ENCODE results near the gene UBL5.

UBL5 gene

GRCh38 chr19:9801976-9802375 lies 25.7 kb upstream of the UBL5 start:
- Histone ChIP-seq H2AFZ (ENCODE audit: insufficient read depth, low read length, poor library complexity) (no peak overlapping the region), H3K27me3 (ENCODE audit: insufficient read depth, low read length) (no peaks in the 10 kb centered on the region), H3K4ac (ENCODE audit: low read depth, low read length) (no peak overlapping the region), H3K4me2 (ENCODE audit: low read length) (no peak overlapping the region), H3K18ac (ENCODE audit: low read length) (no peak overlapping the region), H4K91ac (ENCODE audit: low read depth, low read length) (no peak overlapping the region), H3K23ac (ENCODE audit: low read length) (no peak overlapping the region), H3K14ac (ENCODE audit: low read length) (no peak overlapping the region), H2BK120ac (ENCODE audit: insufficient read depth, low read length, poor library complexity) (no peak overlapping the region), H4K12ac (ENCODE audit: low read depth, low read length) (no peak overlapping the region), H2BK5ac (ENCODE audit: low read depth, low read length, poor library complexity) (no peak overlapping the region), H3K4me1 (ENCODE audit: control insufficient read depth in 1 of 2, insufficient read depth in 2 of 2, low read length in 2 of 2) (peaks cover 3 to 6% of the 10 kb centered on the region in 2 experiments), H2BK12ac (ENCODE audit: low read length) (no peak overlapping the region), H3K4me3 (ENCODE audit: low read depth, low read length) (no peak overlapping the region), H2AK5ac (ENCODE audit: low read length) (no peak overlapping the region), H3K36me3 (ENCODE audit: control insufficient read depth in 1 of 2, insufficient read depth in 2 of 2, low read length in 2 of 2) (peaks cover 15 to 18% of the 10 kb centered on the region in 2 experiments), H3K9me3 (ENCODE audit: insufficient read depth, low read depth, low read length) (no peaks in the 10 kb centered on the region), H3K27ac (ENCODE audit: low read depth, low read length) (no peak overlapping the region), H4K8ac (ENCODE audit: low read depth, low read length) (no peak overlapping the region), H3K9ac (ENCODE audit: low read length) (no peak overlapping the region), H3K79me2 (ENCODE audit: control insufficient read depth, insufficient read depth, low read length, poor library complexity) (no peaks in the 10 kb centered on the region), H3K79me1 (ENCODE audit: low read length) (no peaks in the 10 kb centered on the region)
- DNase-seq, result no peak
- no CpG with 5 or more reads among the region's 10 CpGs for WGBS (ENCODE audit: extremely low coverage, insufficient coverage, insufficient read length)

GRCh38 chr19:9806803-9807202 lies 20.9 kb upstream of the UBL5 start:
- no peak overlapping the region for H3K4me3 ChIP-seq (ENCODE audit: low read depth, low read length)
- no peak overlapping the region for H2BK120ac ChIP-seq (ENCODE audit: insufficient read depth, low read length, poor library complexity)
- peaks cover 49 to 56% of the 10 kb centered on the region in 2 experiments for H3K36me3 ChIP-seq (ENCODE audit: control insufficient read depth in 1 of 2, insufficient read depth in 2 of 2, low read length in 2 of 2)
- H3K27me3 ChIP-seq (ENCODE audit: insufficient read depth, low read length), result no peaks in the 10 kb centered on the region
- no peak overlapping the region for H3K9ac ChIP-seq (ENCODE audit: low read length)
- no CpG with 5 or more reads among the region's 3 CpGs for WGBS (ENCODE audit: extremely low coverage, insufficient coverage, insufficient read length)
- H2AK5ac ChIP-seq (ENCODE audit: low read length), result no peak overlapping the region
- no peak overlapping the region for H4K91ac ChIP-seq (ENCODE audit: low read depth, low read length)
- H3K18ac ChIP-seq (ENCODE audit: low read length), result no peak overlapping the region
- H3K4me2 ChIP-seq (ENCODE audit: low read length), result no peak overlapping the region
- no peaks in the 10 kb centered on the region for H3K4me1 ChIP-seq (ENCODE audit: control insufficient read depth in 1 of 2, insufficient read depth in 2 of 2, low read length in 2 of 2)
- no peak overlapping the region for H4K8ac ChIP-seq (ENCODE audit: low read depth, low read length)
- H3K4ac ChIP-seq (ENCODE audit: low read depth, low read length), result no peak overlapping the region
- H3K79me2 ChIP-seq (ENCODE audit: control insufficient read depth, insufficient read depth, low read length, poor library complexity), result no peaks in the 10 kb centered on the region
- no peak for DNase-seq
- H4K12ac ChIP-seq (ENCODE audit: low read depth, low read length), result no peak overlapping the region
- no peak overlapping the region for H3K14ac ChIP-seq (ENCODE audit: low read length)
- no peaks in the 10 kb centered on the region for H3K79me1 ChIP-seq (ENCODE audit: low read length)
- no peak overlapping the region for H3K23ac ChIP-seq (ENCODE audit: low read length)
- H2BK12ac ChIP-seq (ENCODE audit: low read length), result no peak overlapping the region
- no peaks in the 10 kb centered on the region for H3K9me3 ChIP-seq (ENCODE audit: insufficient read depth, low read depth, low read length)
- no peak overlapping the region for H3K27ac ChIP-seq (ENCODE audit: low read depth, low read length)
- no peak overlapping the region for H2AFZ ChIP-seq (ENCODE audit: insufficient read depth, low read length, poor library complexity)
- H2BK5ac ChIP-seq (ENCODE audit: low read depth, low read length, poor library complexity), result no peak overlapping the region

GRCh38 chr19:9808855-9809824 lies 18.6 kb upstream of the UBL5 start:
- no peak overlapping the region for H3K18ac ChIP-seq (ENCODE audit: low read length)
- no peaks in the 10 kb centered on the region for H3K9me3 ChIP-seq (ENCODE audit: insufficient read depth, low read depth, low read length)
- no peak overlapping the region for H3K9ac ChIP-seq (ENCODE audit: low read length)
- no peak overlapping the region for H3K14ac ChIP-seq (ENCODE audit: low read length)
- no peak overlapping the region for H2BK5ac ChIP-seq (ENCODE audit: low read depth, low read length, poor library complexity)
- no peak overlapping the region for H4K91ac ChIP-seq (ENCODE audit: low read depth, low read length)
- H3K79me1 ChIP-seq (ENCODE audit: low read length), result no peaks in the 10 kb centered on the region
- H3K36me3 ChIP-seq (ENCODE audit: control insufficient read depth in 1 of 2, insufficient read depth in 2 of 2, low read length in 2 of 2), result peaks cover 44 to 54% of the 10 kb centered on the region in 2 experiments
- no peak overlapping the region for H3K23ac ChIP-seq (ENCODE audit: low read length)
- no peak overlapping the region for H3K4me2 ChIP-seq (ENCODE audit: low read length)
- no peaks in the 10 kb centered on the region for H3K4me1 ChIP-seq (ENCODE audit: control insufficient read depth in 1 of 2, insufficient read depth in 2 of 2, low read length in 2 of 2)
- no peak overlapping the region for H3K4me3 ChIP-seq (ENCODE audit: low read depth, low read length)
- no peak overlapping the region for H4K12ac ChIP-seq (ENCODE audit: low read depth, low read length)
- no peaks in the 10 kb centered on the region for H3K79me2 ChIP-seq (ENCODE audit: control insufficient read depth, insufficient read depth, low read length, poor library complexity)
- H3K4ac ChIP-seq (ENCODE audit: low read depth, low read length), result no peak overlapping the region
- WGBS (ENCODE audit: extremely low coverage, insufficient coverage, insufficient read length), result no CpG with 5 or more reads among the region's 11 CpGs
- no peak overlapping the region for H2AK5ac ChIP-seq (ENCODE audit: low read length)
- no peak overlapping the region for H3K27ac ChIP-seq (ENCODE audit: low read depth, low read length)
- H4K8ac ChIP-seq (ENCODE audit: low read depth, low read length), result no peak overlapping the region
- H3K27me3 ChIP-seq (ENCODE audit: insufficient read depth, low read length), result no peaks in the 10 kb centered on the region
- H2AFZ ChIP-seq (ENCODE audit: insufficient read depth, low read length, poor library complexity), result no peak overlapping the region
- no peak overlapping the region for H2BK12ac ChIP-seq (ENCODE audit: low read length)
- H2BK120ac ChIP-seq (ENCODE audit: insufficient read depth, low read length, poor library complexity), result no peak overlapping the region
- DNase-seq, result no peak

GRCh38 chr19:9811139-9811538 lies 16.6 kb upstream of the UBL5 start:
- H3K4me2 ChIP-seq (ENCODE audit: low read length), result no peak overlapping the region
- no peak overlapping the region for H2BK12ac ChIP-seq (ENCODE audit: low read length)
- H3K79me2 ChIP-seq (ENCODE audit: control insufficient read depth, insufficient read depth, low read length, poor library complexity), result no peaks in the 10 kb centered on the region
- H2AK5ac ChIP-seq (ENCODE audit: low read length), result no peak overlapping the region
- H3K23ac ChIP-seq (ENCODE audit: low read length), result no peak overlapping the region
- DNase-seq, result no peak
- H3K9me3 ChIP-seq (ENCODE audit: insufficient read depth, low read depth, low read length), result peaks cover 3% of the 10 kb centered on the region
- H3K18ac ChIP-seq (ENCODE audit: low read length), result no peak overlapping the region
- no CpG with 5 or more reads among the region's 21 CpGs for WGBS (ENCODE audit: extremely low coverage, insufficient coverage, insufficient read length)
- no peak overlapping the region for H4K8ac ChIP-seq (ENCODE audit: low read depth, low read length)
- H3K4ac ChIP-seq (ENCODE audit: low read depth, low read length), result no peak overlapping the region
- no peaks in the 10 kb centered on the region for H3K4me1 ChIP-seq (ENCODE audit: control insufficient read depth in 1 of 2, insufficient read depth in 2 of 2, low read length in 2 of 2)
- no peaks in the 10 kb centered on the region for H3K27me3 ChIP-seq (ENCODE audit: insufficient read depth, low read length)
- no peak overlapping the region for H4K91ac ChIP-seq (ENCODE audit: low read depth, low read length)
- no peak overlapping the region for H2BK5ac ChIP-seq (ENCODE audit: low read depth, low read length, poor library complexity)
- H3K14ac ChIP-seq (ENCODE audit: low read length), result no peak overlapping the region
- H3K27ac ChIP-seq (ENCODE audit: low read depth, low read length), result no peak overlapping the region
- H3K9ac ChIP-seq (ENCODE audit: low read length), result no peak overlapping the region
- H4K12ac ChIP-seq (ENCODE audit: low read depth, low read length), result no peak overlapping the region
- no peaks in the 10 kb centered on the region for H3K79me1 ChIP-seq (ENCODE audit: low read length)
- H2AFZ ChIP-seq (ENCODE audit: insufficient read depth, low read length, poor library complexity), result no peak overlapping the region
- H2BK120ac ChIP-seq (ENCODE audit: insufficient read depth, low read length, poor library complexity), result no peak overlapping the region
- H3K4me3 ChIP-seq (ENCODE audit: low read depth, low read length), result no peak overlapping the region
- peaks cover 45 to 52% of the 10 kb centered on the region in 2 experiments for H3K36me3 ChIP-seq (ENCODE audit: control insufficient read depth in 1 of 2, insufficient read depth in 2 of 2, low read length in 2 of 2)
